H7 (cell line): ENCODE results near the gene SDK2. TPM values are rescaled to one million over a fixed set of nuclear protein-coding genes. Genes with fewer than 3 reads are reported as not detected.

Experiments
- DNase-seq: peaks from one replicate; pipeline ENCODE4 v3.0.0; 2012
- H3K27me3 ChIP-seq: 2 replicates; pipeline ENCODE4 v1.6.0; 2011; ENCODE audit warnings: mild to moderate bottlenecking, low read length; ENCODE audit not compliant: control insufficient read depth, insufficient read depth
- H3K36me3 ChIP-seq: replicated peaks from 2 replicates; pipeline ENCODE4 v1.5.1; 2011; ENCODE audit warnings: low read length; ENCODE audit not compliant: control insufficient read depth, insufficient read depth
- H3K4me3 ChIP-seq: 2 replicates; pipeline ENCODE4 v1.5.1; 2011; ENCODE audit warnings: low read depth, mild to moderate bottlenecking, control low read depth, low read length, moderate library complexity; ENCODE audit not compliant: insufficient read depth
- total RNA-seq: library from RNA; depleted of rRNA; stranded (reverse); fragments of >200 nt; shearing (Covaris generic); gene quantifications from 2 replicates; pipeline ENCODE4 v1.2.3, GENCODE V29; 2014

SDK2 gene
- total RNA-seq, 1 experiment from 2014 or later: 12.1 TPM

DNA sequence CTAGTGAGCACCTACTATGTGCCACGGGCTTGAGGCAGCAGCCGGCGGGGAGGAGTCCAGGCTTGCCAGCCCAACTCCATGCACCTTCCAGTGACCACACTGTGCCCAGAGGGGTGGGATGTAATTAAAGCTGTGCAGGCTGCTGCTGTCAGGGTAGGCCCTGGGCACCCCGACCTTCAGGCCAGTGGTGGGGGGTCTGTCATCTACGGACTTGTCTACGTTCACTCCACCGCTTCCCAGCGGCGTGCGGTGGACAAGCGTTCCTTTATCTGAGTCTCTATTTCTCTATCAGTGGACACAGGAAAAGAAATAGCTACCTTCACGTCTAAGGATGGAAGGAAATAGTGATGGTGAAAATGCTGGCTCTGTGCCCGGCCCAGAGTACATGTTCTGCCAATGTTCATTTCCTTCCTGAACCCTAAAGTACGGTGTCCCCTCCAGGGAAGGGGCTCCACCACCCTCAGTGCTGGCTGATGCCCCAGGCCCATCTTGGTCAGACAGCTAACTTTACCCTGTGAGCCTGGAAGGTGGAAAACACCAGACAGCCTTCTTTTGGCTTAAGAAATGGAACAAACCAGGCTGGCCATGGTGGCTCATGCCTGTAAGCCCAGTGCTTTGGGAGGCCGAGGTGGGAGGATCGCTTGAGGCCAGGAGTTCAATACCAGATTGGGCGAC is 135.2 kb downstream of the SDK2 start:
- Histone ChIP-seq H3K4me3 (no peak overlapping the region), H3K27me3 (no peaks in the 10 kb centered on the region), H3K36me3 (no peaks in the 10 kb centered on the region)
- DNase-seq: no peak

DNA sequence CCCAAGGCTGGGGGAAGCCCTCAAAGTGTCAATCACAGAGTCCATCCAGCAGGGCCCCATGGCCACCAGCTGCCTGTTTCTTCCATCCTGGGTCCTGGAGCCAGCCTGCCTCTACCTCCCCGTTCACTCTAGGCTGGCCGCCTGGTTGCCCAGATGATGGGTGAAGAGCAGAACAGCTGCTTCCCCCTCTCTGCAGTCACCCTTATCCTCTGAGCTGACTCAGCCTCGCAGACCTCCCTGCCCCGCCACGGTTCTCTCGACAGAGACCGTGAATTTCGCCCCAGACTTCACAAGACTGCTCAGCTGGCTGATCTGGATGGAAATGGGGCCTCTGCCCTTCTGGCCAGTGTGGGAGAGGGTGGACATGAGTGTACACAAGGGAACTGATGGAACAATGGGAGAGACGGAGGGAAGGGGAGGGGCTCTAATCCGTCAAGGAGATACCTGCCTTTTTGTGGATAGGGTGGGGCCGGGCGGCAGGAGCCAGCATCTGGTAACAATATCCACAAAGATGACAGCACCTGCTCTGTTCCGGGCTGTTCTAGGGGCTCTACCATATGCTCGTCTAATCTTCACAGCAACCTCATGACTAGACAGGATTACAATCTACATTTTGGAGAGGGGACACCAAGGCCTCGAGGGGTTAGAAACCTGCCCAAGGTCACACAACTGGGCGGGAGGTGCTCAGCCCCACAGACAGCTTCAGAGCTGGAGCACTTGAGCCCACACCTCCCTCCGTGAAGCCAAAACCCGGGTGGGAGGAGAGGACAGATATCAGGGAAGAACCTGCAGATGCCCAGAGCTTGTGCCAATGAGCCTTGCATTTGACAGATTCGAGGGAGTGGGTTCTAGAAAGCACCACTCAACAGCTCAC is 136.0 kb downstream of the SDK2 start:
- no peaks in the 10 kb centered on the region for H3K36me3 ChIP-seq
- no peaks in the 10 kb centered on the region for H3K27me3 ChIP-seq
- DNase-seq: no peak
- no peak overlapping the region for H3K4me3 ChIP-seq

DNA sequence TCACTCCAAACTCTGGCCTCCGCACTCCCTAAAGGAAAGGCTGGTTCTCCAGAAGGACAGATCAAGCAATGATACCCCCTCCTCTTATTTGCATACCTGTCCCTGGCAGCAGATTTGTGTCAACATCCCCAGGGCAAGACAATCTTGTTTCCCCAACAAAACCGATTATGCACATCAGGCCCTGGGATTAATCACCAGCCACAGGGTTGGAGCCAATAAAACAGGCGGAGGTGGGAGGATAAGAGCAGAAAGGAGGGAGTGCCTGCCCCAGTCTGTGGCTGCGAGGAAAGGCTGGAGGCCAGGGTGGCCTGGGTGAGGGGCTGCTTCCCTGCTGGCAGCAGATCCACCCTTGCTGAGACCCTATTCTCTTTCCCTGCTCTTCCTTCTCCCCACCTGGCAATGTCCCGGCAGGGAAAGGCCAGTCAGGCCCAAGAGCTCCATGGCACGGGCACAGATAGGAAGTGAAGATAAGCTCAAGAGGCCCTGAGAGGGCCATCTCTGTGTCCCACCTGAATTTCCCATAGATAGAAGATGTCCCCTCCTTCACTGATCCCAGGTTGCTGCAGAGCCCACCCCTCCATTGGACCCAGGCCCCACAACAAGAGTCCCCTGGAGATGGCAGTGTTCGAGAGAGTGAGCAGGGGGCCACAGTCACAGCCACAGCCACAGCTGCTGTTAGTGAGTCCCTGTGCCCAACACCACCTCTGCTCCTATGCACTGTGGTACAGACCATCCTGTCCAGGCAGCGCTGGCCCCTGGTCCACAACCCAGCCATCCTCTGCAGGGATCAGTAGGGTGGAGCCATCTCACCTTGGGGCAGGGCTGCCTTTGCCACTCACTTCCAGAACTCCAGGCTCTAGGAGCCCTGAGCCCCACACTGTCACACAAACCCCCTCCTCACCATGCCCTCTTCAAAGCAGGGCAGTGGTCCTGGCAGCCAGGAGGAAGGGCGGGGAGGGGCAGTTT is 137.5 kb downstream of the SDK2 start:
- DNase-seq: no peak

DNA sequence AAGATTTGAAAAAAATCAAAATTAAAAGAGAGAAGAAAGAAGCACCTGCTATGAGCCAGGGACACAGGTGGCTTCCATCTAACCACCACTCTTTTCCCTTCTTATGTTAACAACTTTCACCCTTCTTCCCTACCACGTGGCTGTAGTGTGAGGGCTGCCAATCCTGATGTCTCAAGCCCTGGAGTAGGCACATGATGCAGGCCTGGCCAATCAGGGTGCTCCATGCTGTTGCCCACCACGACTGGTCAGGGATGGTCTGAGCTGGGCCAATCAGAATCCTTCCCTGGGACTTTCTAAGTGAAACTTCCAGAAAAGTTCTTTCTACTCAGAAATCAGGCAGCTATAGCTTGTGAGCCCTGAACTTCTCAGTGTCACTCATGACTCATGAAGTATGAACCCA is 140.7 kb downstream of the SDK2 start:
- Histone ChIP-seq H3K27me3 (no peaks in the 10 kb centered on the region), H3K36me3 (no peaks in the 10 kb centered on the region), H3K4me3 (no peak overlapping the region)
- DNase-seq: no peak

More for the DNA sequence above, 137.5 kb downstream of the SDK2 start:
- Histone ChIP-seq H3K4me3 (no peak overlapping the region), H3K27me3 (no peaks in the 10 kb centered on the region), H3K36me3 (no peaks in the 10 kb centered on the region)

DNA sequence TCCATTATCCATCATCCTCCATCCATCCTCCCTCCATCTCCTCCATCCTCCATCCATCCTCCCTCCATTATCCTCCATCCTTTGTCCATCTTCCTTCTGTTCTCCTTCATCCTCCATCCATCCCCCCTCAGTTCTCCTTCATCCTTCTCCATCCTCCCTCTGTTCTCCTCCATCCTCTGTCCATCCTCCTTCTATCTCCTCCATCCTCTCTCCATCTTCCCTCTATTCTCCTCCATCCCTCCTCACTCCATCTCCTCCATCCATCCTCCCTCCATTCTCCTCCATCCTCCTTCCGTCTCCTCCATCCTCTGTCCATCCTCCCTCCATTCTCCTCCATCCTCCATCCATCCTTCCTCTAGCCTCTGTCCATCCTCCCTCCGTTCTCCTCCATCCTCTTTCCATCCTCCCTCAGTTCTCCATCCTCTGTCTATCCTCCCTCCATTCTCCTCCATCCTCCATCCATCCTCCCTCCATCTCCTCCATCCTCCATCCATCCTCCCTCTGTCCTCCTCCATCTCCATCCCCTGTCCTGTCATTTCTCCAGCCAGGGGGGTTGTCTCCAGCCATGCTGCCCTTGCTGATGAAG is 143.7 kb downstream of the SDK2 start:
- Histone ChIP-seq H3K36me3 (no peaks in the 10 kb centered on the region), H3K27me3 (no peaks in the 10 kb centered on the region), H3K4me3 (no peak overlapping the region)
- DNase-seq: no peak

DNA sequence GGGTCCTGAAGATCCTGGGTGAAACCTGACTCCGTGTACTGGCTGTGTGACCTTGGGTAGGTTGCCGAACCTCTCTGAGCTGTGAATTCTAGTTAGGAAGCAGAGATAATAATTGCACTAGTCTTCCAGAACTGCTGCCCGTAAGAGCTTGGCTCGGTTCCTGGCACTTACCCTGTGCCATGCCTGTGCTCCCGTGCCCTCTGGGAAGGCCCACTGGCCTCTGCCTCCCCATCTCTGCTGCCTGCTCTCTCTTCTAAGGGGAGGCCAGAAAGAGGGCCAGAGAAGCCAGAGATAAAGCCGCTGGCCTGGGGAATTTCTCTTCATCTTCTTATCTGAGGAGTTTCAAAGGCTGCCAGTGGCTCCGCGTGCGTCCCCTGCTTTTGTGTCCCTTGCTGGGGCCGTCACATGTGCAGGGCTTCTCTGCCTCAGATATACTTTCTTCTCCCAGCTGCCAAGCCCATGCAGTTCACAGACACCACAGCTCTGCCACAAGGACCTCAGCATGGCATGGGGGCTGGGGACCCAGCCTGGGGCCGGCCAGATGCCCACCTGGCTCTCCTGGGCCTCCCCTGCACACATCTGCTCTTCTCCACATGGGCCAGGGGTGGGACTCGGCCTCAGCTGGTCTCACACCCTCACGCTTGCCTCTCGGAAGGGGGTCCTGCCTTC is 145.2 kb downstream of the SDK2 start:
- Histone ChIP-seq H3K27me3 (no peaks in the 10 kb centered on the region), H3K36me3 (no peaks in the 10 kb centered on the region), H3K4me3 (no peak overlapping the region)
- no peak for DNase-seq

DNA sequence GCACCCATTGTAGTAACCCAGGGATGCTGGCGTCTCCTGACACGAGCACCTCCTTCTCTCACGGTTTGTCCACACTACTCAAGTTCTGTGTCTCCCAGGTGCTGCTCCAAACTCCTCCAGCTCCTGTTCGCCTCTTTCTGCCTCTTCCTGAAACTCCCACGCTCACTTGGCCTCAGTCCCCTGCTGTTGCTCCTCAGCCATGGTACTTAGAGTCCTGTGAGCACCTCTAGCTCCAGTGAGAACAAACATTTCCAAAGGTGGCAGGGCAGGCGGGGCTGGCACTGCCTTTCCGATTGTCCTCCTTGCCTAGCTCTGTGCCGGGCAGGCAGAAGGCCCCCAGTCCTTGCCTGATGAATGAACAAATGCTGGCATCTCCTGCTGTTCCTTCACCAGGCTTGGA is 146.1 kb downstream of the SDK2 start:
- no peaks in the 10 kb centered on the region for H3K36me3 ChIP-seq
- no peak for DNase-seq
- H3K27me3 ChIP-seq: no peaks in the 10 kb centered on the region
- H3K4me3 ChIP-seq: no peak overlapping the region

DNA sequence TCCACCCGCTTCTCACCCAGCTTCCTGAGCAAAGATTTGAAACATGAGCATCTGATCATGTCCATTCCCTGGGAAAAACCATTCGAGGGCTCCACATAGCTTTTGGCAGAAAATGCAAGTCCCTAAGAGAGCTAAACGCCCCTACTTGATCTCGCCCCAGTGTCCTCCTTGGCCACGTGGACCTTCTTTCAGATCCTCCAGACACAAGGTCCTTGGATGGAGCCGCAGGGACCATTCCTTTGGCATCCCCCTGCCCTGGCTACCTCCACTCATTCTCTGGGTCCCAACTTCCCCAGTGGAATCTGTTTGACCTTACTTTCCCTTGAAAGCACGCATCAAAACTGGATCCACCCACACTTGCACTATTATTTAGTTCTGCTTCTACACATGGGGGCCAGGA is 146.5 kb downstream of the SDK2 start:
- no peak overlapping the region for H3K4me3 ChIP-seq
- DNase-seq: no peak
- H3K27me3 ChIP-seq: no peaks in the 10 kb centered on the region
- no peaks in the 10 kb centered on the region for H3K36me3 ChIP-seq

DNA sequence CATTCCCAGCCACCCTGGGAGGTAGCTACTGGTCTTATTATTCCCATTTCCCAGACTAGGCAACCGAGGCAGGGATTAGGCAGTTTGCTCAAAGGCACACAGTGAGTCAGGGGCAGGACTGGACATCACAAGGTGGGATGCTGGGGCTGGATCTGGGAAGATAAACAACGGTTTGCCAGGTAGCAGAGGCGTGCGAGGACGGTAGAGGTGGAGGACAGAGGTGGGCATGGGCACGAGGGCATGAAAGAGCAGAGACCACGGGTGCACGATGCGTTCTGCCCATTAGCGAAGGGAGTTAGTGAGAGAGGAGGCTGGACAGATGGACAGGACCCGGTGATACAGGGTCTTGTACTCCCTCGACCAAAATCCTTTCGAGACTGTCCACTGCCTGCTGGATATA is 148.0 kb downstream of the SDK2 start:
- Histone ChIP-seq H3K36me3 (no peaks in the 10 kb centered on the region), H3K27me3 (no peaks in the 10 kb centered on the region), H3K4me3 (no peak overlapping the region)
- no peak for DNase-seq

DNA sequence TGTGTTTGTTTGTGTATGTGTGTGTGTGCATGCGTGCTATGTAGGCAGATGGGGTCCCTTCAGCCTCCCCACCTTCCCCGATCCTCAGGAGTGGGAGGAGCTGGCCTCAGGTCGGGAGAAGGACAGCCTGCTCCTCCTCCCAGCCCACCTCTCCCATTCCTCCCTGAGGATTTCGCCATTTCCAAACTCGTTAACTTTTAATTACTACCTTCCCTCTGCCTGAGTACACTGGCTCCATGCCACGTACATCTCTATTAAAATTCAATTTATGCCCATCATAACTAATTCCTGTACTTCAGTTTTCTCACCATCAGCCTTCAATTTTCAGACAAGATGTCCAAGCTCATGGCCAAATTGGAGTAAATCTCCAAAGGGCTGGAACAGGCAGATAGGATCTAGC is 148.6 kb downstream of the SDK2 start:
- Histone ChIP-seq H3K27me3 (no peaks in the 10 kb centered on the region), H3K4me3 (no peak overlapping the region), H3K36me3 (no peaks in the 10 kb centered on the region)
- DNase-seq: no peak

DNA sequence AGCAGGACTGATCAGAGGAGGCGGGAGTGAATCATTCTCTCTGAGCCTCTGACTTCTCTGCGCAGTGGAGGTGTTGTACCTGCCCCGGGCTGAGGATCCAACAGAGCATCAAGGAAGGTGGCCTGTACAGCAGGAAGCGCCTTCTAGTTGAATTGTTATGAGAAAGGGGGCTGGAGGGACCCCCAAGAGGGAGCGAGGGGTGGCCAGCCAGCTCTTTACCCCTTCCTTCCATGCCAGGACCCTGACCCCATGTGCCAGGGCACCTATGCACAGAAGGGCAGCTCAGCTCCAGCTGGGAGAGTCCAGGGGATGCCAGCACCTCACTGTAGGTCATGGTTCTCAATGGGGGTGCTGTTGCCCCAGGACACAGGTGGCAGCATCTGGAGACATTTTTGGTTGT is 149.3 kb downstream of the SDK2 start:
- Histone ChIP-seq H3K36me3 (no peaks in the 10 kb centered on the region), H3K4me3 (no peak overlapping the region), H3K27me3 (no peaks in the 10 kb centered on the region)
- no peak for DNase-seq

DNA sequence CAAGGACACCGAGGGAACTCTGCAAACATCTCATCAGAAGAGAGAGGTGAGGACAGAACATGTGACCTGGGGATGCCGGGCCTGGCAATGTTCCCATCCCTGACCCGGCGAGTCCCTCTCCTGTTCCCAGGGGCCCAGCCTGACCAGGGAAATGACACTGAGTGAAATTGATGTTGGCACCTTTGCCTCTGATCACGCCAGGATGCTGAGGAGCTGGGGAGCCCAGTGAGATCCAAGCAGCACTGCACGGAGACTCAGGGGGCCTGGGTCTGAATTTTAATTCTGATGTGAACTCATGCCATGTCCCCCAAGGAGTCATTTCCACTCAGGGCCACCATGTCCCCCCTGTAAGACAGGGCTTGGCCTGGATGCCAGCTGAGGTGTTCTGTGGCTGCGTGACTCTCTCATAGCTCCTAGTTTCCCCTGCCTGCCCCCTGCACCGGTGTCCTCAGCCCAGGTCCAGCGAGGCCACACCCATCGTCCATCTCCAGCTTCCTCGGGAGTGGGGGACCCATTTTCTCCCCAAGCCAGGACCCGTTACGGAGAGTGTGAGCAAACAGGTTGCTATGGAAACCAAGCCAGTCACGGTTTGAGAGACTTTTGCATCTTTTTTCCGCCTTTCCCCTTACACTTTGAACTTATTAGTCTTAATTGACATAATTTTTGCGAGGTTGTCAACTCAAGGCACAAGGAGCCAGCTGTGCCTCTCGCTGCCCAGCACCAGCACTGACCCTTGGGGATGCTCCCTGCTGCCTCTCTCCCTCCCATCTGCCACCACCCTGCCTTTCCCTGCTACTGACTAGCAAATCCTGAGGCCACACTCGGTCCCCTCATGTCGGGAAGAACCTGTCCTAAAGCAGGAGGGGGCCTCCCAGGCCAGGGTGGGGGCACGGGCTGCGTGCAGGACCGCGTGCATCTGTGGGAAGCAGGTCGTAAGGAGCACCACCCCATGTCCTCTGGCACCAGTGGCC is 150.0 kb downstream of the SDK2 start:
- Histone ChIP-seq H3K27me3 (no peaks in the 10 kb centered on the region), H3K4me3 (no peak overlapping the region), H3K36me3 (no peaks in the 10 kb centered on the region)
- DNase-seq: peak; percentile 46
